Measurements from ENCODE around the gene TNFSF8. TPM values are rescaled to one million over a fixed set of nuclear protein-coding genes. Genes with fewer than 3 reads are reported as not detected.

Gene TNFSF8
- total RNA-seq, 1 donor from 2014 or later, result 3.8 TPM

DNA sequence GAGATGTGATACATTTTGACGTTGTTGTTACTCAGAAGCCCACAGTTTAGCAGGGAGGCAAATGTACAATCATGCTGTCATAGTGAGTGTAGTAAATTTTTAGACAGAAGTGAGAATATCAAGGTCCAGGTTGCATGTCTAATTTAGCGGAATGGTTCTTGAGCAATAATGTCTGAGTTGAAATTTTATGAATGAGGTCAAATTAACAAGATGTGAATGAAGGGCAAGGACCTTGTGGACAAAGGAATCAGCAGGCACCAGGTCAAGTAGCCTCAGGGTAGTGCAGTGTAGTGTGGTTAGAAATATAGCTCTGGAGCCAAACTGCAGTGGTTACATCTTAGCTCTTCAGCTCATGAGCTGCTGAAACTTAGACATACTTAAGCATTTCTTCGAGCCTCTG is 36.2 kb downstream of the TNFSF8 start:
- no peaks in the 10 kb centered on the region for H3K36me3 ChIP-seq
- no peak overlapping the region for H3K4me3 ChIP-seq
- no peaks in the 10 kb centered on the region for H3K27me3 ChIP-seq
- H3K9me3 ChIP-seq, result no peaks in the 10 kb centered on the region
- TF ChIP-seq, protein P1, sequence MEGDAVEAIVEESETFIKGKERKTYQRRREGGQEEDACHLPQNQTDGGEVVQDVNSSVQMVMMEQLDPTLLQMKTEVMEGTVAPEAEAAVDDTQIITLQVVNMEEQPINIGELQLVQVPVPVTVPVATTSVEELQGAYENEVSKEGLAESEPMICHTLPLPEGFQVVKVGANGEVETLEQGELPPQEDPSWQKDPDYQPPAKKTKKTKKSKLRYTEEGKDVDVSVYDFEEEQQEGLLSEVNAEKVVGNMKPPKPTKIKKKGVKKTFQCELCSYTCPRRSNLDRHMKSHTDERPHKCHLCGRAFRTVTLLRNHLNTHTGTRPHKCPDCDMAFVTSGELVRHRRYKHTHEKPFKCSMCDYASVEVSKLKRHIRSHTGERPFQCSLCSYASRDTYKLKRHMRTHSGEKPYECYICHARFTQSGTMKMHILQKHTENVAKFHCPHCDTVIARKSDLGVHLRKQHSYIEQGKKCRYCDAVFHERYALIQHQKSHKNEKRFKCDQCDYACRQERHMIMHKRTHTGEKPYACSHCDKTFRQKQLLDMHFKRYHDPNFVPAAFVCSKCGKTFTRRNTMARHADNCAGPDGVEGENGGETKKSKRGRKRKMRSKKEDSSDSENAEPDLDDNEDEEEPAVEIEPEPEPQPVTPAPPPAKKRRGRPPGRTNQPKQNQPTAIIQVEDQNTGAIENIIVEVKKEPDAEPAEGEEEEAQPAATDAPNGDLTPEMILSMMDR (IDR thresholded peaks at IDR 0.05), result no peak
- DNase-seq (no peak), ATAC-seq (no peak)
- H3K27ac ChIP-seq, result no peak overlapping the region
- intact Hi-C loops (cut with DNase I), result no loop called here
- H3K4me1 ChIP-seq, result peaks cover 24% of the 10 kb centered on the region

DNA sequence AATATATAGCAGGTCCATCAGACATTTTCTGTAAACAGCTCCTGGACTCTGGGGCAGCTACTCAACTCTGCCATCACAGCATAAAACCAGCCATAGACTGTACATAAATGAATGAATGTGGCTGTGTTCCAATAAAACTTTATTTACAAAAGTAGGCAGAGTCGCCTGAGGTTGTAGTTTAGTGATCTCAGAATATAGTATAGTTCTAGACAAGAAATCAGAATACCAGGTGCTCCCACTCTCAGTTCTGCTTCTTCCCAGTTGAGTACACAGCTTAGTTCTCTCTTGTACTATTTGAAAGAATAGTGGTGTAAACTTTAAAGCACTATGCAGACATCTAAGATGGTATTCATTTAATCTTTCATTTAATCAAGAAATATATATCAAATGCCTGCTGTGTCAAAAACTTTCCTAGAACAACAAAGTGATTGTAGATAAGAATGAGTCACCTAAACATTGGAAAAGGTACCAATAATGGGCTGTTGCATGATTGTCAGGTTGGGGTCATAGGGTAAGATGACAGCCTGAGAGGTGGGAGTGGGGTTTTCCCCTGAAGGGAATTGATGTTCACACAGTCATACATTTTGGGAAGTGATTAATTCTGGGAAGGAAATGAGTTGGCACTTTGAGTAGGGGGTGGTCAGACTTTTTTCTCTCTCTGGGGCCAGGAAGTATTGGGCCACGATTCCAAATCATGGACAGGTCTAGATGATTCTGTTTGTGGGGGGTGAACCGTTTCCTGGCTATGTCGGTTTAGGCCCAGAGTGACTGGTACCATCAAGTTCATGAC is 37.0 kb downstream of the TNFSF8 start:
- Histone ChIP-seq H3K27ac (no peak overlapping the region), H3K4me1 (peaks cover 28% of the 10 kb centered on the region), H3K9me3 (no peaks in the 10 kb centered on the region), H3K4me3 (no peak overlapping the region), H3K27me3 (no peaks in the 10 kb centered on the region), H3K36me3 (no peaks in the 10 kb centered on the region)
- intact Hi-C loops (cut with DNase I), result no loop called here
- DNase-seq, result no peak
- ATAC-seq, result no peak
- TF ChIP-seq, protein P1 (IDR thresholded peaks at IDR 0.05), result no peak

DNA sequence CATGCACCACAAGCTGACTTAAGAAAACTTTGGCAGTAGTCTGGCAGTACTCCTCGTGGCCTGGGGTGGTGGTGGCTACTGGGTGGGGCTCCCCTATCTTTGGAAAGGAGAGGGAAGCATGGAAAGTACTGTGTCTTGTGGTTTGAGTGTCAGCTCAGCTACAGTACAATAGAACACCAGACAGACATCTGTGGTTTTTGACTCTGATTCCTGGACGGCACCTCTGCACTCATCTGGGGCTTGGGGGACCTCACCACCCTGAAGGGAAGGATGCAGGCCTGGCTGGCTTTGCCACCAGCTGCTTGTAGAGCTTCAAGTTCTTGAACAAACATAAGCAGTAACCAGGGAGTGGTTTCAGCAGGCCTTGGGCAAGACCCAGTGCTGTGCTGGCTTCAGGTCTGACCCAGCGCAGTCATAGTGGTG is 40.6 kb downstream of the TNFSF8 start:
- H3K27me3 ChIP-seq, result no peaks in the 10 kb centered on the region
- H3K4me1 ChIP-seq, result peaks cover 18% of the 10 kb centered on the region
- H3K9me3 ChIP-seq, result no peaks in the 10 kb centered on the region
- no peak overlapping the region for H3K4me3 ChIP-seq
- H3K27ac ChIP-seq, result no peak overlapping the region
- DNase-seq (peak; percentile 79), ATAC-seq (peak; percentile 85)
- TF ChIP-seq, protein P1 (IDR thresholded peaks at IDR 0.05), result no peak
- intact Hi-C loops (cut with DNase I), result no loop called here
- H3K36me3 ChIP-seq, result no peaks in the 10 kb centered on the region

DNA sequence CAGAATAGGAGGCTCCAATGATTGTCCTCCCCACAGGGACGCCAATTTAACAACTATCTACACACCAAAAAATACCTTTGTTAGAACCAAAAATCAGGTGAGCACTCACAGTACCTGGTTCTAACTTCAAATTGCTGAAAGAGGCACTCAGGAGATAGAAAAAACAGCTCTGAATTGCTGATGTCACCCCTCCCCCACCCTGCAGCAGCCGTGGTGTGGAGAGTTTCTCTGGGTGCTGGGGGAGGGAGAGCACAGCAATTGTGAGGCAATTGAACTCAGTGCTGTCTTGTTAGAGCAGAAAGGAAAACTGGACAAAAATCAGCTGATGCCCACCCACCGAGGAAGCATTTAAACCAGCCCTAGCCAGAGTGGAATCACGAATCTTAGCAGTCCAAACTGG is 41.8 kb downstream of the TNFSF8 start:
- Histone ChIP-seq H3K9me3 (no peaks in the 10 kb centered on the region), H3K4me3 (no peak overlapping the region), H3K27ac (no peak overlapping the region), H3K27me3 (no peaks in the 10 kb centered on the region), H3K36me3 (no peaks in the 10 kb centered on the region), H3K4me1 (peaks cover 11% of the 10 kb centered on the region)
- ATAC-seq (peak; percentile 34), DNase-seq (no peak)
- TF ChIP-seq, protein P1 (IDR thresholded peaks at IDR 0.05), result no peak
- intact Hi-C loops (cut with DNase I), result no loop called here

DNA sequence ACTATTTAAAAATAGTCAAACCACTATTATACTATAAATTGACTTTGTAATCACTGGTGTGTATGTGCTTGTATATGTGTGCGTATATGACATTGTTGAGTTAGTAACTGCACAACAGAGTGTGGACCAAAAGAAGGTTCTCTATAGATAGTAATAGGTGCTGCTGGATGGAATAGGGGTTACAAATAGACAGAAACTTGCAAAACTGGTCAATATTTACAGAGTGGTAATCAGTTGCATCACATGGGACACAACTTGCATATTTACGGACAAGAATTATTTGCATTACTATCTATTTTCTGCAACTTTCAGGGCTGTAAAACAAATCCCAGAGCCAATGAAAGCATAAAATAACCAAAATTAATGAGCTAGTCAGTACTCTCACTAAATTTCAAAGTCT is 42.4 kb downstream of the TNFSF8 start:
- intact Hi-C loops (cut with DNase I), result no loop called here
- no peak for DNase-seq

More for the DNA sequence above, 42.4 kb downstream of the TNFSF8 start:
- TF ChIP-seq, protein P1 (IDR thresholded peaks at IDR 0.05), result no peak
- no peak for ATAC-seq
- Histone ChIP-seq H3K9me3 (no peaks in the 10 kb centered on the region), H3K27ac (no peak overlapping the region), H3K4me3 (no peak overlapping the region), H3K36me3 (no peaks in the 10 kb centered on the region), H3K4me1 (peaks cover 11% of the 10 kb centered on the region), H3K27me3 (no peaks in the 10 kb centered on the region)
